Mesenchymal stem cell (in vitro differentiated cells and primary cell): ENCODE data around the gene KCNK7.

Source experiments
- DNase-seq: peaks from one replicate; pipeline ENCODE4 v3.0.0-alpha.2; 2013
- H2AFZ ChIP-seq: one replicate; pipeline ENCODE4 v1.6.1; 2013; ENCODE audit warnings: low read depth, mild to moderate bottlenecking, control low read depth, inconsistent platforms, low read length, moderate library complexity
- H2AK5ac ChIP-seq: 2 replicates; pipeline ENCODE4 v1.6.1; 2013; ENCODE audit warnings: low read length, moderate library complexity, mild to moderate bottlenecking, inconsistent platforms; ENCODE audit not compliant: severe bottlenecking
- H2BK120ac ChIP-seq: one replicate; pipeline ENCODE4 v1.6.1; 2013; ENCODE audit warnings: low read depth, mild to moderate bottlenecking, inconsistent platforms, low read length, moderate library complexity
- H2BK12ac ChIP-seq, 2 experiments: one replicate each; pipeline ENCODE4 v1.6.1; 2013; ENCODE audit warnings: inconsistent platforms in 2 of 2, low read length in 2 of 2, mild to moderate bottlenecking in 2 of 2, moderate library complexity in 2 of 2, control low read depth in 1 of 2
- H2BK15ac ChIP-seq: one replicate; pipeline ENCODE4 v1.6.1; 2013; ENCODE audit warnings: mild to moderate bottlenecking, low read depth, inconsistent platforms; ENCODE audit not compliant: poor library complexity, severe bottlenecking
- H2BK5ac ChIP-seq: 2 replicates; pipeline ENCODE4 v1.6.1; 2013; ENCODE audit warnings: low read depth, mild to moderate bottlenecking, low read length, control low read depth, inconsistent platforms; ENCODE audit not compliant: poor library complexity, severe bottlenecking
- H3K14ac ChIP-seq, 2 experiments: one replicate each; pipeline ENCODE4 v1.6.1; 2013; ENCODE audit warnings: inconsistent platforms in 2 of 2, low read length in 2 of 2, control low read depth in 1 of 2, mild to moderate bottlenecking in 1 of 2, moderate library complexity in 1 of 2
- H3K18ac ChIP-seq, 2 experiments: one replicate each; pipeline ENCODE4 v1.6.1; 2013; ENCODE audit warnings: inconsistent platforms in 2 of 2, low read length in 2 of 2, control low read depth in 1 of 2, low read depth in 1 of 2, mild to moderate bottlenecking in 1 of 2
- H3K23ac ChIP-seq, 2 experiments: one replicate each; pipeline ENCODE4 v1.6.1; 2013; ENCODE audit warnings: inconsistent platforms in 2 of 2, low read length in 2 of 2, mild to moderate bottlenecking in 2 of 2, moderate library complexity in 2 of 2, control low read depth in 1 of 2
- H3K27ac ChIP-seq: 2 replicates; pipeline ENCODE4 v1.5.1; 2013; ENCODE audit warnings: mild to moderate bottlenecking, moderate library complexity, low read length, control low read depth, inconsistent platforms; ENCODE audit not compliant: poor library complexity, severe bottlenecking
- H3K27me3 ChIP-seq, 2 experiments: 2 replicates each; pipeline versions ENCODE4 v1.6.1 to v1.7.0; 2013; ENCODE audit warnings: low read length in 2 of 2, mild to moderate bottlenecking in 2 of 2, moderate library complexity in 2 of 2, control low read depth in 1 of 2, inconsistent platforms in 1 of 2; ENCODE audit not compliant: control insufficient read depth in 1 of 2, insufficient read depth in 1 of 2
- H3K36me3 ChIP-seq, 2 experiments: 2 replicates each; pipeline versions ENCODE4 v1.6.1 to v1.7.0; 2013; ENCODE audit warnings: low read length in 2 of 2, control low read depth in 1 of 2, inconsistent platforms in 1 of 2, low read depth in 1 of 2, mild to moderate bottlenecking in 1 of 2; ENCODE audit not compliant: insufficient read depth in 2 of 2, control insufficient read depth in 1 of 2
- H3K4ac ChIP-seq, 2 experiments: one replicate each; pipeline ENCODE4 v1.6.1; 2013; ENCODE audit warnings: inconsistent platforms in 2 of 2, low read length in 2 of 2, mild to moderate bottlenecking in 2 of 2, moderate library complexity in 2 of 2, control low read depth in 1 of 2, low read depth in 1 of 2
- H3K4me1 ChIP-seq: 2 replicates; pipeline ENCODE4 v1.6.1; 2013; ENCODE audit warnings: low read depth, low read length, control low read depth; ENCODE audit not compliant: control insufficient read depth, insufficient read depth
- H3K4me2 ChIP-seq: 2 replicates; pipeline ENCODE4 v1.6.1; 2013; ENCODE audit warnings: low read length, mild to moderate bottlenecking, inconsistent platforms; ENCODE audit not compliant: poor library complexity, severe bottlenecking
- H3K4me3 ChIP-seq, 2 experiments: 2 replicates each; pipeline versions ENCODE4 v1.5.1 to v1.7.0; 2013; ENCODE audit warnings: low read length in 2 of 2, mild to moderate bottlenecking in 2 of 2, control low read depth in 1 of 2, low read depth in 1 of 2; ENCODE audit not compliant: insufficient read depth in 1 of 2
- H3K79me1 ChIP-seq: replicated peaks from 2 replicates; pipeline ENCODE4 v1.6.1; 2013; ENCODE audit warnings: mild to moderate bottlenecking, control low read depth, low read length, inconsistent platforms; ENCODE audit not compliant: poor library complexity, severe bottlenecking
- H3K9ac ChIP-seq: 2 replicates; pipeline ENCODE4 v1.7.0; 2013; ENCODE audit warnings: mild to moderate bottlenecking, low read length, moderate library complexity
- H3K9me3 ChIP-seq: 2 replicates; pipeline ENCODE4 v1.7.0; 2013; ENCODE audit warnings: mild to moderate bottlenecking, low read length; ENCODE audit not compliant: control insufficient read depth
- H4K8ac ChIP-seq: one replicate; pipeline ENCODE4 v1.6.1; 2013; ENCODE audit warnings: inconsistent platforms, mild to moderate bottlenecking, low read length, moderate library complexity
- H4K91ac ChIP-seq: one replicate; pipeline ENCODE4 v1.6.1; 2013; ENCODE audit warnings: mild to moderate bottlenecking, low read length, inconsistent platforms
- WGBS: methylation state at CpG from one replicate; pipeline ENCODE4 v1.1.7; 2013; ENCODE audit warnings: mixed read lengths; 5-methylcytosine and 5-hydroxymethylcytosine counted together

Gene KCNK7

DNA sequence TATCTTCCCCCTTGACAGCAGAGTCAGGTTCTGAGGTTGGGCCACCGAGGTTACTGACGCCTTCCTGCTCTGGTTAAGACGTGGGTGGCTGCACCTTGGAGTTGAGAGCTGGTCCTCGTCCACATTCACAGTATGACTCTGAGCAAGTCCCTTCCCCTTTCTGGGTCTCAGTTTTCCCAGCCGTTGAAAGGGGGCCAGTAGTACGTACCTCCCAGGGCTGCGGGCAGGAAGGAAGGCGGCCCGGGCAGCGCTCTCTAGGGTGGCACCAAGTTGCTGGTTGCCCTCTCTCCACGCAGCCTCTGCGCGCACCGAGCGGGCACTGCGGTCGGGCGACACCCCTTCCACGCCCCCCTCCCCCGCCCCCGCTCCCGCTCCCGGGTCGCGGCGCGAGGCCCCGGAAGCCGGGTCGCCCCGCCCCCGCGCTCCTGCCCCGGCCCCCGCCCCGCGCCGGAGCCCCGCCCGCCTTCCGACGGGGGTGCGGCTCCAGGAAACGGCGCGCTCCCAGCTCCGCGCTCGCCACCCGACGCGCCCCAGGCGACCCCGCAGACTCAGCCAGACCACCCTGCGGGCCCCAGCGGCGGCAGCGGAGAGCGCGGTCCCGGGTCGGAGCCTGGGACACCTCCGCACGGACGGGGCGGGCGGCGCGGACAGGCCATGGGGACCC lies 19.9 kb downstream of the KCNK7 start, which contains the start of gene EHBP1L1:
Gene EHBP1L1, plus strand, starts transcription at position 486 of the 664 bp plus-strand sequence. CDS start 250 bp downstream, outside the sequence.
- no peaks in the 10 kb centered on the region for H3K27me3 ChIP-seq
- H3K18ac ChIP-seq, result peak within 1 kb of the TSS; percentile 95 to 96
- H2BK5ac ChIP-seq, result no peak within 1 kb of the TSS
- peaks cover 52% of the 10 kb centered on the region for H3K4me1 ChIP-seq
- peak within 1 kb of the TSS; percentile 91 for H4K8ac ChIP-seq
- peak within 1 kb of the TSS; percentile 94 for H4K91ac ChIP-seq
- peak within 1 kb of the TSS; percentile 90 for H3K9ac ChIP-seq
- H2AK5ac ChIP-seq, result peak within 1 kb of the TSS; percentile 35
- H2BK15ac ChIP-seq, result peak within 1 kb of the TSS; percentile 96
- H3K4ac ChIP-seq, result peak within 1 kb of the TSS; percentile 64 to 90
- peaks cover 19 to 31% of the 10 kb centered on the region in 2 experiments for H3K36me3 ChIP-seq
- H3K9me3 ChIP-seq, result no peaks in the 10 kb centered on the region
- DNase-seq, result peak; percentile 71
- H3K23ac ChIP-seq, result peak within 1 kb of the TSS in 1 of 2 experiments; percentile 94
- H3K27ac ChIP-seq, result peak within 1 kb of the TSS; percentile 89
- H3K79me1 ChIP-seq, result peaks cover 25% of the 10 kb centered on the region
- peak within 1 kb of the TSS; percentile 74 to 89 for H3K4me3 ChIP-seq
- H3K4me2 ChIP-seq, result peak within 1 kb of the TSS; percentile 78
- WGBS, result under 1% methylated on average over 48 of the region's 69 CpGs
- peak within 1 kb of the TSS; percentile 94 to 97 for H2BK12ac ChIP-seq
- peak within 1 kb of the TSS in 1 of 2 experiments; percentile 68 for H3K14ac ChIP-seq
- H2BK120ac ChIP-seq, result peak within 1 kb of the TSS; percentile 83
- H2AFZ ChIP-seq, result peak within 1 kb of the TSS; percentile 5

DNA sequence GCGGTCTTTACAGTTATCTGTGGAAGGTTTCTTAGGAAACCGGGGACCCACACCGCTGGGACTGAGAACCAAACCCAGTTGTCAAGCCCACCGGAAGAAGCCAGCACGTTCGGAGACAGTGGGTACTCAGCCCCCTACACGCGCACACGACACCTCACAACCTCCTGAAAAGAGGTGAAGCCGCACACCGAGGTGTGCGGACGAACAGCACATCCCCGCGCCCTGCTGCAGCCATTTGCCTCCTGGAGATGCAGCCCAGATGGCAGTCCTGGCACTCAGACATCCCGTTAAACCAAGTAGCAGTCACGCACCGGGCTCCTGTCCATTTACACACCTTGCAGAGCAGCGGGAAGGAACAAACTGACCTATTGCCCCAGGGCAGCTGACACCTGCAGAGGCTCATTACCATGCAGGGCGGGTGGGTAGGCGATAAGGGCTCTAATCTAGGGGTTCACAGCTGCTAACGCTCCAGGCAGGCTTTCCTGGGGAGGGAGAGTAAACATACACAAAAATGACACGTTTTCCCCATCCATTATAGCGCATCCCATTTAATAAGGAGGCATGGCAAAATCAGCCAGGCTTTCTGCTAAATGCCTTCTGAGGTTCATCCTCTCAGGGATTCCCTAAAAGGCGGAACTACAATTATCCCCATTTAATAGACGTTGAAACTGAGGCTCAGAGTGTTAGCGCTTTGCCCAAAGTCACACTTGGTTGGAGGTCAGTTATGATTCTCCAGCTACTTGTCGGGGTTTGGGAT lies 20.6 kb downstream of the KCNK7 start:
- Histone ChIP-seq H2BK15ac (peak overlapping the region; percentile 96), H2AFZ (peak overlapping the region; percentile 5), H2BK5ac (no peak overlapping the region), H3K9me3 (no peaks in the 10 kb centered on the region), H3K4ac (peak overlapping the region; percentile 58 to 90), H2BK12ac (peak overlapping the region; percentile 94 to 97), H3K9ac (peak overlapping the region; percentile 89), H3K14ac (peak overlapping the region in 1 of 2 experiments; percentile 68), H3K79me1 (peaks cover 26% of the 10 kb centered on the region), H3K27me3 (no peaks in the 10 kb centered on the region), H3K4me1 (peaks cover 54% of the 10 kb centered on the region), H3K23ac (peak overlapping the region in 1 of 2 experiments; percentile 94), H3K27ac (peak overlapping the region; percentile 89), H4K91ac (peak overlapping the region; percentile 90), H3K4me3 (peak overlapping the region; percentile 74 to 89), H4K8ac (peak overlapping the region; percentile 91), H3K36me3 (peaks cover 12 to 24% of the 10 kb centered on the region in 2 experiments), H3K18ac (peak overlapping the region; percentile 95 to 96), H3K4me2 (peak overlapping the region; percentile 78), H2BK120ac (peak overlapping the region; percentile 45), H2AK5ac (peak overlapping the region; percentile 35)
- WGBS, result 12% methylated on average over 27 of the region's 28 CpGs
- DNase-seq, result peak; percentile 70

DNA sequence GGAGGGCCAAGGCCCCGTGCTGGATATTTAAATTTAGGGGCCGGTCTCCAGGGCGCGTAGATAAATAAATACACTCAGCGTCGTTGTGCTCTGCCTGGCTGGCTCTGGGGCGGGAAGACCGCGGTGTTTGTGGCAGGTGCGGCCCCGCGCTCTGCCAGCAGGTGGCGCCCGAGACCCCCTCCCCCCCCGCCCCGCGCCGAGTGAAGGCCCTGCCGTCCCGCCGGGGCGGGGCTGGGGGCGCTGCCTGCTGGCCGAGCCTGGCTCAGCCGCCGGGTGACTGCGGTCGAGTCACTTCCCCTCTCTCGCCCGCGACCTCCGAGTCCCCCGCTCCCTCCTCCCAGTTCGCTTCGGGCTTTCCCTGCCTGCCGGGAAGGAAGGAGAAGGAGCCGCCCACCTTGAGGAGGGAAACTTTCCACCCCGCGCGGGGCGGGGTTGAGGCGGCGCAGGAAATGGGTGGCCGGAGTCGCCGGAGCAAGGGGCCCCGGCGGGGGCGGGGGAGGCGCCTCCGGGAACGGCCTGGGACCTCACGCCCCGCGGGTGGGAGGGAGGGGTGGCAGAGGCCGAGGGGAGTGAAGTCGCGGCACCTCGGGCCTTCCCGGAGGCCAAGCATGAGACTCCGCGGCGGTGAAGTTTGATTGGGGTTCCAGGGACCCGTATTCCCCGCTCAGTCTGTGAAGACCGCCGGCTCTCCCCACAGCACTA lies 21.3 kb downstream of the KCNK7 start:
- H4K8ac ChIP-seq, result no peak overlapping the region
- H2BK120ac ChIP-seq, result peak overlapping the region; percentile 45
- H2AK5ac ChIP-seq, result no peak overlapping the region
- peak overlapping the region; percentile 41 to 99 for H3K4me3 ChIP-seq
- H2BK5ac ChIP-seq, result no peak overlapping the region
- no peak overlapping the region for H2BK15ac ChIP-seq
- peak overlapping the region in 1 of 2 experiments; percentile 97 for H2BK12ac ChIP-seq
- peak overlapping the region in 1 of 2 experiments; percentile 94 for H3K23ac ChIP-seq
- no peaks in the 10 kb centered on the region for H3K9me3 ChIP-seq
- peak; percentile 98 for DNase-seq
- no peaks in the 10 kb centered on the region for H3K27me3 ChIP-seq
- no peak overlapping the region for H4K91ac ChIP-seq
- peaks cover 56% of the 10 kb centered on the region for H3K4me1 ChIP-seq
- H3K14ac ChIP-seq, result no peak overlapping the region
- peak overlapping the region; percentile 87 for H3K4me2 ChIP-seq
- H3K4ac ChIP-seq, result peak overlapping the region; percentile 58 to 90
- 2% methylated on average over 42 of the region's 67 CpGs for WGBS
- peak overlapping the region; percentile 5 for H2AFZ ChIP-seq
- peak overlapping the region; percentile 34 to 96 for H3K18ac ChIP-seq
- peak overlapping the region; percentile 96 for H3K9ac ChIP-seq
- peaks cover 20% of the 10 kb centered on the region for H3K79me1 ChIP-seq
- H3K27ac ChIP-seq, result peak overlapping the region; percentile 89
- H3K36me3 ChIP-seq, result peaks cover 5 to 17% of the 10 kb centered on the region in 2 experiments
